Urinary bladder (tissue), 4 donors: ENCODE measurements around the gene ZNF239. TPM values are rescaled to one million over a fixed set of nuclear protein-coding genes. Genes with fewer than 3 reads are reported as not detected.
"Not testable (repeated sequence)": the region's sequence is repeated elsewhere in the genome, so short reads cannot be mapped to it uniquely, and the experiment has no call there.

Experiments
- DNase-seq: peaks from one replicate; pipeline ENCODE4 v3.0.0-alpha.2; 2015; ENCODE audit errors: extremely low spot score
- H3K27ac ChIP-seq: one replicate; pipeline ENCODE4 v1.5.1; 2013; ENCODE audit warnings: low read depth, mild to moderate bottlenecking, moderate library complexity
- H3K36me3 ChIP-seq: one replicate; pipeline ENCODE4 v1.6.1; 2013; ENCODE audit warnings: mild to moderate bottlenecking, moderate library complexity; ENCODE audit not compliant: insufficient read depth
- H3K4me1 ChIP-seq: one replicate; pipeline ENCODE4 v1.6.1; 2013; ENCODE audit warnings: mild to moderate bottlenecking, moderate library complexity; ENCODE audit not compliant: insufficient read depth
- H3K4me3 ChIP-seq: one replicate; pipeline ENCODE4 v1.5.1; 2013; ENCODE audit warnings: low read depth, low read length
- WGBS: extraction: QIAGEN DNeasy Blood & Tissue Kit; methylation state at CpG from one replicate; pipeline ENCODE4 v1.1.7; 2013; 5-methylcytosine and 5-hydroxymethylcytosine counted together
- polyA plus RNA-seq: library from polyadenylated mRNA; stranded (reverse); fragments of 200-250 nt; gene quantifications from one replicate; pipeline ENCODE4 v1.2.3, GENCODE V29; 2013
- total RNA-seq: library from RNA; depleted of rRNA; stranded (reverse); fragments of >200 nt; gene quantifications from one replicate; pipeline ENCODE4 v1.2.3, GENCODE V29; 2014
- donor health status: healthy with polysubstance abuse.
- donor health status: healthy.

Gene ZNF239
- total and polyA plus RNA-seq, 2 donors: 5.3 to 8.1 TPM

GRCh38 chr10:43557214-43557613, 17.2 kb downstream of the ZNF239 start:
- 97% methylated on average over 4 of the region's 4 CpGs for WGBS

GRCh38 chr10:43543746-43544145, 30.7 kb downstream of the ZNF239 start:
- not testable (repeated sequence) for H3K4me1 ChIP-seq, H3K36me3 ChIP-seq, H3K27ac ChIP-seq, DNase-seq, H3K4me3 ChIP-seq
- 86% methylated on average over 11 of the region's 11 CpGs for WGBS

More at GRCh38 chr10:43557214-43557613, 17.2 kb downstream of the ZNF239 start:
- no peak overlapping the region for H3K4me3 ChIP-seq
- no peaks in the 10 kb centered on the region for H3K4me1 ChIP-seq
- no peak for DNase-seq
- no peak overlapping the region for H3K27ac ChIP-seq
- H3K36me3 ChIP-seq: no peaks in the 10 kb centered on the region

GRCh38 chr10:43524434-43525247, 49.8 kb downstream of the ZNF239 start:
- H3K36me3 ChIP-seq: no peaks in the 10 kb centered on the region
- H3K4me3 ChIP-seq: no peak overlapping the region
- no peaks in the 10 kb centered on the region for H3K4me1 ChIP-seq
- 85% methylated on average over 1 of the region's 1 CpG for WGBS
- H3K27ac ChIP-seq: no peak overlapping the region
- no peak for DNase-seq

Other genes starting within 250 kb of the ZNF239 start
- 0.95 TPM for gene FXYD4, start 203.0 kb downstream of the ZNF239 start, total RNA-seq
- gene FXYD4, start 203.0 kb downstream of the ZNF239 start, polyA plus RNA-seq: not detected
- gene HNRNPF, start 165.4 kb downstream of the ZNF239 start, total RNA-seq: 119 TPM
- 174 TPM for gene HNRNPF, start 165.4 kb downstream of the ZNF239 start, polyA plus RNA-seq
- gene ZNF487, start 137.5 kb downstream of the ZNF239 start, total RNA-seq: 18.1 TPM
- 10.5 TPM for gene ZNF487, start 137.5 kb downstream of the ZNF239 start, polyA plus RNA-seq
- gene ZNF485, start 31.8 kb upstream of the ZNF239 start, total RNA-seq: 5.2 TPM
- gene ZNF485, start 31.8 kb upstream of the ZNF239 start, polyA plus RNA-seq: 1.7 TPM
- 37.7 TPM for gene ZNF32, start 74.3 kb upstream of the ZNF239 start, total RNA-seq
- 50.9 TPM for gene ZNF32, start 74.3 kb upstream of the ZNF239 start, polyA plus RNA-seq